Breast epithelium (tissue), 4 donors: Measurements from ENCODE around the gene ADAMTS2. TPM values are rescaled to one million over a fixed set of nuclear protein-coding genes. Genes with fewer than 3 reads are reported as not detected.

ENCODE experiments used
- DNase-seq, 2 donors: peaks; one replicate each; pipeline ENCODE4 v3.0.0-alpha.2; 2019; ENCODE audit warnings: low spot score in 2 of 2
- H3K27ac ChIP-seq, 2 donors: fragments of 200-600 bp; sonication (generic) in 1 of 2; one replicate each; pipeline ENCODE4 v1.5.1; 2016 to 2019; ENCODE audit warnings: mild to moderate bottlenecking in 1 of 2
- H3K27me3 ChIP-seq, 2 donors: fragments of 200-600 bp; sonication (generic) in 1 of 2; one replicate each; pipeline versions ENCODE4 v1.5.1 to v1.6.0; 2017 to 2019; ENCODE audit warnings: control low read depth in 1 of 2, mild to moderate bottlenecking in 1 of 2
- H3K36me3 ChIP-seq: fragments of 200-600 bp; one replicate; pipeline ENCODE4 v1.5.1; 2019
- H3K4me1 ChIP-seq, 2 donors: fragments of 200-600 bp; sonication (generic); one replicate each; pipeline ENCODE4 v1.5.1; 2016 to 2019; ENCODE audit warnings: control low read depth in 1 of 2
- H3K4me3 ChIP-seq, 3 donors: fragments of 200-600 bp; sonication (generic); 1 replicate in 2 of 3; 2 replicates in 1 of 3; pipeline ENCODE4 v1.5.1; 2016 to 2019; ENCODE audit warnings: mild to moderate bottlenecking in 3 of 3, moderate library complexity in 2 of 3
- H3K9me3 ChIP-seq, 2 donors: fragments of 200-600 bp; sonication (generic) in 1 of 2; one replicate each; pipeline ENCODE4 v1.5.1; 2016 to 2019; ENCODE audit warnings: control low read depth in 1 of 2
- POLR2A ChIP-seq: fragments of 450-650 bp; IDR thresholded peaks from one replicate; pipeline ENCODE4 v1.6.1; 2016; ENCODE audit warnings: antibody characterized with exemption, mild to moderate bottlenecking, moderate library complexity
- POLR2AphosphoS5 ChIP-seq, 3 donors: sonication (generic); formaldehyde crosslinking; IDR thresholded peaks; one replicate each; pipeline ENCODE4 v1.6.1; 2017; ENCODE audit warnings: antibody characterized with exemption in 3 of 3
- intact Hi-C: fragments of 100-400 bp; cut with DNase I; formaldehyde crosslinking; loops from one replicate; pipeline ENCODE4 v1.15.1; 2023; ENCODE audit warnings: low total_unique reads
- total RNA-seq, 3 donors: library from RNA; depleted of rRNA; stranded (reverse); fragments of >200 nt; gene quantifications; one replicate each; pipeline ENCODE4 v1.1.0, GENCODE V29; 2016
- TF ChIP-seq, protein P1 (sequence below), 3 donors: fragments of 450-650 bp; IDR thresholded peaks; one replicate each; pipeline ENCODE4 v1.5.1; 2016 to 2017; ENCODE audit warnings: antibody characterized with exemption in 3 of 3, mild to moderate bottlenecking in 3 of 3, moderate library complexity in 3 of 3

The ADAMTS2 gene
- total RNA-seq, 3 donors from 2014 or later = 11.3 to 51.8 (median 19.7) TPM

DNA sequence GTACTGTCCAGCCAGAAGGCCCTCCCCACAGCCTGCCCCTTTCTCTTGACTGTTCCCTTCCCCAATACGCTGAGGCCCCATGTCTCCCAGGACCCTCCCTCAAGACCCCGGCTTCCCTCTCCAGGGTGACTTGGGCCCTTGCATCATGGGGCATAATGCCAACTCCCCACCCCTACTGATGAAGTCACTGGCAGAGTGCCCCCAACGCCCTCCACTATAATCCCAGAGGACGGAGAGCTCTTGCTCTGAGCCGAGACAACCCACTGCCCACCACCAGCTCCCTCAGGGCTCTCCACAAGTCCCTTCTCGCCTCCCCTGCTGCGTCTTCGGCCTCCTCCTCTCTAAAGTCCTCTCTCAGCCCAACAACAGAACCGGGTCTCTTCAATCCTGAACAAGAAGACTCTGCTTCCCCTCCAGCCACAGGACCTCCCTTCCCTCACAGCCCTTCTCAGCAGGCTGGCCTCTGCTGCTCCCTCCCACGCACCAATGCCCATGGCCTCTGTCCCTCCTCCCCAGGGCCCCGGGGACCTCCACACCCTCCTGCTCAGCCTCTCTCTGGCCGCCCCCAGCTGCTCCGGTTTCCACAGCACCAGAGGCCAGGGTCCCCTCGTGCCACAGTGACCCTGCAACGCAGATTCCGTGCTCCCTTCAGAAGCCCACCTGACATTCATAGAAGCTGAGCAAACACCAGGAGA lies 47.6 kb downstream of the ADAMTS2 start:
- H3K9me3 ChIP-seq = peaks cover 4% of the 10 kb centered on the region in 2 donors
- intact Hi-C loops = no loop called here
- TF ChIP-seq, protein P1, sequence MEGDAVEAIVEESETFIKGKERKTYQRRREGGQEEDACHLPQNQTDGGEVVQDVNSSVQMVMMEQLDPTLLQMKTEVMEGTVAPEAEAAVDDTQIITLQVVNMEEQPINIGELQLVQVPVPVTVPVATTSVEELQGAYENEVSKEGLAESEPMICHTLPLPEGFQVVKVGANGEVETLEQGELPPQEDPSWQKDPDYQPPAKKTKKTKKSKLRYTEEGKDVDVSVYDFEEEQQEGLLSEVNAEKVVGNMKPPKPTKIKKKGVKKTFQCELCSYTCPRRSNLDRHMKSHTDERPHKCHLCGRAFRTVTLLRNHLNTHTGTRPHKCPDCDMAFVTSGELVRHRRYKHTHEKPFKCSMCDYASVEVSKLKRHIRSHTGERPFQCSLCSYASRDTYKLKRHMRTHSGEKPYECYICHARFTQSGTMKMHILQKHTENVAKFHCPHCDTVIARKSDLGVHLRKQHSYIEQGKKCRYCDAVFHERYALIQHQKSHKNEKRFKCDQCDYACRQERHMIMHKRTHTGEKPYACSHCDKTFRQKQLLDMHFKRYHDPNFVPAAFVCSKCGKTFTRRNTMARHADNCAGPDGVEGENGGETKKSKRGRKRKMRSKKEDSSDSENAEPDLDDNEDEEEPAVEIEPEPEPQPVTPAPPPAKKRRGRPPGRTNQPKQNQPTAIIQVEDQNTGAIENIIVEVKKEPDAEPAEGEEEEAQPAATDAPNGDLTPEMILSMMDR (IDR thresholded peaks at IDR 0.05) = no peak
- TF ChIP-seq POLR2A = no peak
- no peak for TF ChIP-seq POLR2AphosphoS5 (IDR thresholded peaks at IDR 0.05)
- H3K27me3 ChIP-seq = no peaks in the 10 kb centered on the region
- DNase-seq = no peak
- no peaks in the 10 kb centered on the region for H3K4me1 ChIP-seq
- H3K4me3 ChIP-seq = no peak overlapping the region
- peak overlapping the region in 1 of 2 donors; percentile 25 for H3K27ac ChIP-seq
- no peaks in the 10 kb centered on the region for H3K36me3 ChIP-seq

DNA sequence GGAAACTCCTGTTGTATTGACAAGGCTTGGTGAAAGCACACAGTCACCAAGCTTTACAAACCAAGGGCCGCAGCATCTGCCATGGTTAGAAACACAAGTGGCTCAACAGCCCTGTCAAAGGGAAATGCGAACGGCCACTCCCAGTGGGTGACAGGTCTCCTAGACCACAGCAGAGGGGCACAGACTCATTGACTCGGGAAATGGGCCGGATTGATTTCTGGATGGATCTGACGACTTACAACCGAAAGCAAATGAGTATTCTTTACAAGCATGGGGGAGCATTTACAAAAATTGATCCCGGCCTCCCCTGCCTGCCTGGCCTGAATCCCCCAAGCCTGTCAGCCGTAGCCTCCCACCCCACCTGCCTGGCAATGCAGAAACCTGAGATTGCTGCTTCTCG lies 48.2 kb downstream of the ADAMTS2 start:
- H3K9me3 ChIP-seq = peaks cover 4% of the 10 kb centered on the region in 2 donors
- no peak for DNase-seq
- H3K27me3 ChIP-seq = no peaks in the 10 kb centered on the region
- TF ChIP-seq, protein P1 (IDR thresholded peaks at IDR 0.05) = no peak
- TF ChIP-seq POLR2AphosphoS5 (IDR thresholded peaks at IDR 0.05) = no peak
- no peak for TF ChIP-seq POLR2A
- H3K36me3 ChIP-seq = no peaks in the 10 kb centered on the region
- H3K27ac ChIP-seq = peak overlapping the region in 1 of 2 donors; percentile 25
- no peak overlapping the region for H3K4me3 ChIP-seq
- no peaks in the 10 kb centered on the region for H3K4me1 ChIP-seq
- intact Hi-C loops = no loop called here

DNA sequence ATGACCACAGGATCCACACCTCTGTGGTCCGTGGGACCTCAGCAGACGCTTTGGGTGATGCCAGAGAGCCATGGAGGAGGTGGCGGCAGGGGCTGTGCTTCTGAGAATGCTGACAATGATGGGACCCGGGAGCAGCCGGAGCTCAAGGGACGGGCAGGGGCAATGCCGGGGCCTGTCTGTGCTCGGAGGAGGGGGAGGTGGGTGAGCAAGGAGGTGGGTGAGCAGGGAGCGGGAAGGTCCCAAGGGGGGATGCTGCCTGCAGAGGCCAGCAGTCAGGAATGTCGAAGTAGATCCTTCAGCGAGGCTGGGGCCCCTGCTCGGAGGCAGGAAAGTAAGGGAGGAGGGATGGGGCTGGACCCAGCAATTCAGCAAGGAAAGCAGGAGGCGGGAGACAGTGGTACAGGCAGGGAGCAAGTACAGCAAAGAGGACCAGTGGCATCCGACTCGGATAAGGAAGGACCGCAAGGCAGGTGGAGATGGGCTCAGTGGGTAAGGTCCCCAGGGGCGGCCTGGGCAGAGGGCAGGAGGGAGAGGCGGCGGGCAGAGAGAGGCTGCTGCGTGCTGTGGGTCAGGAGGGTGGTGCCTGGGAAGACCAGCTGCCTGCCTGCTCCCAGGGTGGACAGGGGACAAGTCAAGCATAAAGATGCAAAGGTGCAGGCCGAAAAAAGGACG lies 49.0 kb downstream of the ADAMTS2 start:
- H3K27ac ChIP-seq = no peak overlapping the region
- TF ChIP-seq POLR2A (no peak), POLR2AphosphoS5 (IDR thresholded peaks at IDR 0.05) (no peak)
- TF ChIP-seq, protein P1 (IDR thresholded peaks at IDR 0.05) = no peak
- intact Hi-C loops = no loop called here
- H3K27me3 ChIP-seq = no peaks in the 10 kb centered on the region
- no peaks in the 10 kb centered on the region for H3K4me1 ChIP-seq
- peaks cover 4% of the 10 kb centered on the region in 2 donors for H3K9me3 ChIP-seq
- no peaks in the 10 kb centered on the region for H3K36me3 ChIP-seq
- no peak overlapping the region for H3K4me3 ChIP-seq
- no peak for DNase-seq

DNA sequence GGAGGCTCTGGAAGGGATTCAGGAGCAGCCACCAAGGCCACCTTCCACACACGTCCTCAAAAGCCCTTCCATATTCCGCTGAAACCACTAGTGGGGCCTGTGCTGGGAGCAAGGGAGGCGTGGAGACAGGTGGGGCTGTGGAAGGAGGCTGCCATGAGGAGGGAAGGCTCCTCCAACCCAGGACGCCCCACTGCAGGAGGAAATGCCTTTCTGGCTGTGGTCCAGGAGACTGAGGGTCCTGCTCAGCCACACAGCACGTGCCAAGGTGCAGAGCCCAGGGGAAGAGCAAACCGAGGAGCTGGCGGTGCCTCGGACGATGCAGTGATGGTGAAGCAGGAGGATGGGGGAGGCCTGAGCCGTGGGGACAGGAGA lies 49.5 kb downstream of the ADAMTS2 start:
- H3K4me1 ChIP-seq = no peaks in the 10 kb centered on the region
- TF ChIP-seq, protein P1 (IDR thresholded peaks at IDR 0.05) = no peak
- TF ChIP-seq POLR2A (no peak), POLR2AphosphoS5 (IDR thresholded peaks at IDR 0.05) (no peak)
- H3K27me3 ChIP-seq = no peaks in the 10 kb centered on the region
- H3K4me3 ChIP-seq = no peak overlapping the region
- DNase-seq = no peak
- intact Hi-C loops = no loop called here
- H3K9me3 ChIP-seq = peaks cover 4% of the 10 kb centered on the region in 2 donors
- H3K36me3 ChIP-seq = no peaks in the 10 kb centered on the region
- H3K27ac ChIP-seq = no peak overlapping the region
